DMS 273 (cell line): ENCODE measurements around the gene TPGS1.
"Not testable (repeated sequence)": the region's sequence is repeated elsewhere in the genome, so short reads cannot be mapped to it uniquely, and the experiment has no call there.

Experiments
- DNase-seq: peaks from one replicate; lab custom pipeline; 2025; ENCODE audit not compliant: unreplicated experiment; lab: John Stamatoyannopoulos, UW

TPGS1 gene

DNA sequence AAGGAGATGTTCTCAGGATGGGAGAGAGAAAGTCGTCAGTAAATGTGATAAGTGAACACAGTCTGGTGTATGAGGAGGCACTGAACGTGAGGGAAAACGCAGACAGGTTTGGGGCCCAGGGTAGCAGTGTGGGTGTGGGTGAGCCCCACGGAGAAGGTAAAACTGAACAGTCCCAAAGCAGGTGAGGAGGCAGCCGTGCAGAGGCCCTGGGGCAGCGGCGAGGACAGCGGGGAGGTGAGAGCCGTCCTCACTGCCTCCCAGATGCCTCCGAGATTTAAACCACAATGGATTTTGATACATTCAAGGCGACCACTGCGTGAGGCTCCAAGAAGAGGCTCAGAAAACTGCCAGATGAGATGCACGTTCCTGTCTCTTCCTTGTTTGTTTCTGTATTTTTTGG, 31.9 kb upstream of the TPGS1 start:
- no peak for DNase-seq

DNA sequence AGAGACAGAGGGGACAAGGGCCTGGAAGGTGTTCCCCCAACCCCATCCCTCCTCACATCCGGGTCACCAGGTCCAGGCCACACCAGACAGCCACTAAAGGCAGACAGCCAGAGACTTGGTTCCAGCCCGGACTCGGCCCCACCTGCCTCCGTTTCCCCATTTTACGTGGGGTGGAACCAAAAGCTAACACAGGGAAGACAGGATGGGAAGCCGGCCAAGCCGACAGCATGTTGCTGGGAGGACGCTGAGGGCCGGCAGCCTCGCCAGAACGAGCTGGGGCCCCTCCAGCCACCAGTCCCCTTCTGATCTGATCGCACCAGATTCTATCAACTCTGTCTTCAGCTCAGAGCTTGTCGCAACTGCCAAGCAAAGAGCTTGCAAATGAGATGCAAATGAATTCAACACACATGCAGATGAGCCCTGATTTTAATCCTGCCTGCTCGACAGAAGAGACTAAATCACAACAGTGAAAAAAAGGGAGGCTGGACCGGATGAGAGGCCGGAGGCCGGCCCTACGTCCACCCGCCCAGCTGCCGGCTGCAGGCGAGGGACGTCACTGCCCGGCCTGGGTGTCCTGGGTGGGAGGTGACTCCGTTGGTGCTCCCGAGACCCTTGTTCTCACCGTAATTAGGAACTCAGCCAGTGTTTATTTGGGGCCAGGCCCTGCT, 28.9 kb upstream of the TPGS1 start:
- no peak for DNase-seq

GRCh38 chr19:478976-479375, 28.3 kb upstream of the TPGS1 start:
- DNase-seq, result peak; percentile 47

GRCh38 chr19:480016-480855, 27.1 kb upstream of the TPGS1 start:
- peak; percentile 77 for DNase-seq

GRCh38 chr19:481100-481499, 26.2 kb upstream of the TPGS1 start:
- DNase-seq, result not testable (repeated sequence)

GRCh38 chr19:482186-483041, 24.9 kb upstream of the TPGS1 start:
- no peak for DNase-seq

DNA sequence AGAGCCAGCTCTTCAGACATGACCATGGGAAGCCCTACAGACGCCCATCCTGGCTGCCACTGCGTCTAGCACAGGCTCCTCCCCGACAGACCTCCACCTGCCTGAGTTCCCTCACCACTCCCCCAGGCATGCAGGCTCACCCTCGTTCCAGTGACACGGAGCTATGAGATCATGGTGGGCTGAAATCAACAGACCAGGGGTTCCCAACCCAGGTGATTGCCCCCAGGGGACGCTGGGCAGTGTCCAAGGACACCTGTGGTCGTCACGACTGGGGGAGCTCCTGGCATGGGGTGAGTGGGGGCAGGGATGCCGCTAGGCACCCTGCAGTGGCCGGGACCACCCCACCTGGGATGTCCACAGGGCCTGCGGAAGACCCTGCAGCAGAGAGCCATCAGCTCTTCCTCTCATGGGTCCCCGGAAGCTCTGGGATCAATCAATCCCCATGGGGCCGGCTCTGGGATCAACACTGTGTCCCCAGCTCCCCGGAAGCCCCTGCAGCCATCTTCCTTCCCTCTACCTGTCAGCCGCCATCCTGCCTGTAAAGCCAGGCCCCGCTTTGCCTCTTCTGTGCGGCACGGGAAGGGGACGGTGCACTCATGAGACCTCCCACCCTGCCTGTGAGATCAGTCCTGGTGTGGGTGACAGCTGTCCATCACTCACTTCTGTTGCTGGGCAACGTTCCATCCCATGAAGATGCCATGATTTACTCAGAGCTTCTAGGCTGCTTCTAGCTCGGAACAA, 23.8 kb upstream of the TPGS1 start:
- no peak for DNase-seq

- no peak for DNase-seq
Measured at GRCh38 chr19:484494-484893, 22.8 kb upstream of the TPGS1 start.

DNA sequence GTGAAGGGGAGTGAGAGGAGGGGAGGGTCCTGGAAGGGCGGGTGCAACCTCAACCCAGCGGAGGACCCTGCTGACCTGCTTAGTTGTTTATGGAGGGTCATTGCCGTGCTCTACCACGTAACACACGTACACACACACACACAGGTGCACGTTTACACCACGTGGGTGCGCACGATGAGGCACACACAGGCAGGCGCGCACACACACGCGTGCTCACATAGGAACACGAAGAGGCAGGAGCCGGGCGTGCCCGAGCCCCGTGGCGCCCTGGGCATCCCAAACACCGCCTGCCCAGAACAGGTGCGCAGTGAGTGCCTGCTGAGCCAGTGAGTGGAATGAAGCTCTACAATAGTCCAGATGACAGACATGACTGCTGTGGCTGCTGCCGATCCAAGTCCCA, 22.2 kb upstream of the TPGS1 start:
- peak; percentile 63 for DNase-seq

GRCh38 chr19:485583-486236, 21.6 kb upstream of the TPGS1 start:
- no peak for DNase-seq

GRCh38 chr19:488505-489417, 18.5 kb upstream of the TPGS1 start:
- DNase-seq, result peak; percentile 98

- no peak for DNase-seq
Measured at GRCh38 chr19:489418-490196, 17.7 kb upstream of the TPGS1 start.

GRCh38 chr19:491146-491741, 16.1 kb upstream of the TPGS1 start:
- DNase-seq, result no peak

GRCh38 chr19:492091-492531, 15.2 kb upstream of the TPGS1 start:
- no peak for DNase-seq

GRCh38 chr19:493391-494170, 13.7 kb upstream of the TPGS1 start:
- no peak for DNase-seq

GRCh38 chr19:494171-495080, 12.9 kb upstream of the TPGS1 start:
- no peak for DNase-seq
